ENCODE results near the gene PTPRCAP.

The PTPRCAP gene

GRCh38 chr11:67449116-67449844 is 11.8 kb upstream of the PTPRCAP start:
- Histone ChIP-seq H3K4me2 (ENCODE audit: low read length) (no peak overlapping the region), H2AFZ (peak overlapping the region; percentile 9), H3K27me3 (ENCODE audit: control insufficient read depth, insufficient read depth, low read length) (no peaks in the 10 kb centered on the region), H3K79me2 (no peaks in the 10 kb centered on the region), H3K36me3 (ENCODE audit: control insufficient read depth, insufficient read depth, low read length) (no peaks in the 10 kb centered on the region), H3K27ac (no peak overlapping the region), H3K4me1 (no peaks in the 10 kb centered on the region), H3K4me3 (ENCODE audit: low read depth, low read length) (no peak overlapping the region), H3K9me3 (ENCODE audit: control insufficient read depth, low read length) (no peaks in the 10 kb centered on the region), H3K9ac (no peak overlapping the region)
- TF ChIP-seq CTCF (IDR thresholded peaks at IDR 0.05), result no peak

GRCh38 chr11:67448220-67448609 is 10.7 kb upstream of the PTPRCAP start:
- no peak overlapping the region for H3K4me2 ChIP-seq (ENCODE audit: low read length)
- H3K4me1 ChIP-seq, result no peaks in the 10 kb centered on the region
- no peaks in the 10 kb centered on the region for H3K79me2 ChIP-seq
- no peaks in the 10 kb centered on the region for H3K9me3 ChIP-seq (ENCODE audit: control insufficient read depth, low read length)
- no peak overlapping the region for H2AFZ ChIP-seq
- H3K9ac ChIP-seq, result no peak overlapping the region
- no peak overlapping the region for H3K27ac ChIP-seq
- no peak overlapping the region for H3K4me3 ChIP-seq (ENCODE audit: low read depth, low read length)
- H3K36me3 ChIP-seq (ENCODE audit: control insufficient read depth, insufficient read depth, low read length), result no peaks in the 10 kb centered on the region
- TF ChIP-seq CTCF (IDR thresholded peaks at IDR 0.05), result no peak
- H3K27me3 ChIP-seq (ENCODE audit: control insufficient read depth, insufficient read depth, low read length), result no peaks in the 10 kb centered on the region

- no peaks in the 10 kb centered on the region for H3K79me2 ChIP-seq
- H3K27ac ChIP-seq, result no peak overlapping the region
- H3K4me2 ChIP-seq (ENCODE audit: low read length), result no peak overlapping the region
- H3K27me3 ChIP-seq (ENCODE audit: control insufficient read depth, insufficient read depth, low read length), result no peaks in the 10 kb centered on the region
- H3K4me1 ChIP-seq, result no peaks in the 10 kb centered on the region
- no peak overlapping the region for H3K4me3 ChIP-seq (ENCODE audit: low read depth, low read length)
- no peaks in the 10 kb centered on the region for H3K9me3 ChIP-seq (ENCODE audit: control insufficient read depth, low read length)
- no peak for TF ChIP-seq CTCF (IDR thresholded peaks at IDR 0.05)
- H2AFZ ChIP-seq, result no peak overlapping the region
- no peaks in the 10 kb centered on the region for H3K36me3 ChIP-seq (ENCODE audit: control insufficient read depth, insufficient read depth, low read length)
- no peak overlapping the region for H3K9ac ChIP-seq
Measured at GRCh38 chr11:67445515-67445914, 8.0 kb upstream of the PTPRCAP start.

GRCh38 chr11:67442504-67443404 is 5.3 kb upstream of the PTPRCAP start:
- Histone ChIP-seq H3K27me3 (ENCODE audit: control insufficient read depth, insufficient read depth, low read length) (no peaks in the 10 kb centered on the region), H3K4me2 (ENCODE audit: low read length) (peak overlapping the region; percentile 65), H3K9ac (no peak overlapping the region), H3K79me2 (no peaks in the 10 kb centered on the region), H2AFZ (no peak overlapping the region), H3K4me3 (ENCODE audit: low read depth, low read length) (peak overlapping the region; percentile 52), H3K27ac (peak overlapping the region; percentile 75), H3K36me3 (ENCODE audit: control insufficient read depth, insufficient read depth, low read length) (no peaks in the 10 kb centered on the region), H3K9me3 (ENCODE audit: control insufficient read depth, low read length) (no peaks in the 10 kb centered on the region), H3K4me1 (no peaks in the 10 kb centered on the region)
- no peak for TF ChIP-seq CTCF (IDR thresholded peaks at IDR 0.05)
